ACC112 (cell line): ENCODE measurements around the gene RGS9.

Experiments used
- H2AFZ ChIP-seq: fragments of 200-600 bp; sonication (generic); one replicate; pipeline ENCODE4 v1.6.0; 2017; ENCODE audit warnings: antibody characterized with exemption, low read length; ENCODE audit not compliant: unreplicated experiment
- H3K27ac ChIP-seq: fragments of 200-600 bp; sonication (generic); 2 replicates; pipeline ENCODE4 v1.5.1; 2014; ENCODE audit warnings: low read depth, mild to moderate bottlenecking, antibody characterized with exemption, low read length, moderate library complexity
- H3K27me3 ChIP-seq: fragments of 200-600 bp; sonication (generic); 2 replicates; pipeline ENCODE4 v1.6.1; 2014; ENCODE audit warnings: mild to moderate bottlenecking, antibody characterized with exemption, low read length, moderate library complexity, mixed read lengths; ENCODE audit not compliant: insufficient read depth
- H3K36me3 ChIP-seq: fragments of 200-600 bp; sonication (generic); 2 replicates; pipeline ENCODE4 v1.6.1; 2016; ENCODE audit warnings: mild to moderate bottlenecking, antibody characterized with exemption, low read length, moderate library complexity, mixed read lengths; ENCODE audit not compliant: insufficient read depth
- H3K4me1 ChIP-seq: fragments of 200-600 bp; sonication (generic); one replicate; pipeline ENCODE4 v1.6.1; 2016; ENCODE audit warnings: low read length, mixed read lengths; ENCODE audit not compliant: insufficient read depth, unreplicated experiment, control insufficient read depth
- H3K4me3 ChIP-seq: fragments of 200-600 bp; sonication (generic); 2 replicates; pipeline ENCODE4 v1.5.1; 2014; ENCODE audit warnings: mild to moderate bottlenecking, low read depth, low read length
- H3K79me2 ChIP-seq: fragments of 200-600 bp; sonication (generic); one replicate; pipeline ENCODE4 v1.6.0; 2016; ENCODE audit warnings: low read length; ENCODE audit not compliant: control insufficient read depth, unreplicated experiment, insufficient read depth

The RGS9 gene

GRCh38 chr17:65231086-65231485 lies 93.9 kb downstream of the RGS9 start:
- H3K27me3 ChIP-seq: no peaks in the 10 kb centered on the region
- peaks cover 11% of the 10 kb centered on the region for H3K4me1 ChIP-seq
- H3K36me3 ChIP-seq: no peaks in the 10 kb centered on the region
- no peak overlapping the region for H3K4me3 ChIP-seq
- H3K27ac ChIP-seq: no peak overlapping the region
- no peak overlapping the region for H2AFZ ChIP-seq
- H3K79me2 ChIP-seq: no peaks in the 10 kb centered on the region

GRCh38 chr17:65231662-65232335 lies 94.6 kb downstream of the RGS9 start:
- Histone ChIP-seq H3K79me2 (no peaks in the 10 kb centered on the region), H3K27ac (no peak overlapping the region), H2AFZ (no peak overlapping the region), H3K36me3 (no peaks in the 10 kb centered on the region), H3K27me3 (no peaks in the 10 kb centered on the region), H3K4me3 (no peak overlapping the region), H3K4me1 (peaks cover 11% of the 10 kb centered on the region)

GRCh38 chr17:65235284-65235683 lies 98.1 kb downstream of the RGS9 start:
- Histone ChIP-seq H3K27ac (no peak overlapping the region), H3K79me2 (no peaks in the 10 kb centered on the region), H3K4me3 (no peak overlapping the region), H3K36me3 (no peaks in the 10 kb centered on the region), H3K4me1 (no peaks in the 10 kb centered on the region), H3K27me3 (no peaks in the 10 kb centered on the region), H2AFZ (no peak overlapping the region)

GRCh38 chr17:65236321-65236720 lies 99.2 kb downstream of the RGS9 start:
- Histone ChIP-seq H3K79me2 (no peaks in the 10 kb centered on the region), H3K4me3 (no peak overlapping the region), H2AFZ (no peak overlapping the region), H3K27ac (no peak overlapping the region), H3K4me1 (no peaks in the 10 kb centered on the region), H3K27me3 (no peaks in the 10 kb centered on the region), H3K36me3 (no peaks in the 10 kb centered on the region)

GRCh38 chr17:65243838-65244625 lies 106.9 kb downstream of the RGS9 start:
- Histone ChIP-seq H3K4me1 (peaks cover 8% of the 10 kb centered on the region), H3K79me2 (no peaks in the 10 kb centered on the region), H3K36me3 (no peaks in the 10 kb centered on the region), H2AFZ (no peak overlapping the region), H3K27ac (no peak overlapping the region), H3K27me3 (peaks cover under 1% of the 10 kb centered on the region; the same call in 1 of the 2 replicates), H3K4me3 (no peak overlapping the region)

- H2AFZ ChIP-seq: no peak overlapping the region
- H3K27me3 ChIP-seq: peaks cover 19% of the 10 kb centered on the region
- H3K79me2 ChIP-seq: no peaks in the 10 kb centered on the region
- no peak overlapping the region for H3K27ac ChIP-seq
- H3K4me3 ChIP-seq: no peak overlapping the region
- H3K36me3 ChIP-seq: no peaks in the 10 kb centered on the region
- peaks cover 8% of the 10 kb centered on the region for H3K4me1 ChIP-seq
These were observed 109.1 kb downstream of the RGS9 start for GRCh38 chr17:65246252-65246651.

- no peaks in the 10 kb centered on the region for H3K36me3 ChIP-seq
- H2AFZ ChIP-seq: no peak overlapping the region
- H3K79me2 ChIP-seq: no peaks in the 10 kb centered on the region
- H3K27ac ChIP-seq: no peak overlapping the region
- H3K27me3 ChIP-seq: peaks cover 53% of the 10 kb centered on the region
- H3K4me3 ChIP-seq: no peak overlapping the region
- H3K4me1 ChIP-seq: no peaks in the 10 kb centered on the region
These were observed 112.6 kb downstream of the RGS9 start for GRCh38 chr17:65249774-65250173.

GRCh38 chr17:65254166-65254565 lies 117.0 kb downstream of the RGS9 start:
- Histone ChIP-seq H3K4me3 (no peak overlapping the region), H2AFZ (no peak overlapping the region), H3K36me3 (no peaks in the 10 kb centered on the region)

GRCh38 chr17:65259281-65259680 lies 122.1 kb downstream of the RGS9 start:
- H3K27me3 ChIP-seq: peaks cover 5% of the 10 kb centered on the region; the same call in 1 of the 2 replicates
- H3K4me1 ChIP-seq: peaks cover 12% of the 10 kb centered on the region
- no peak overlapping the region for H3K27ac ChIP-seq
- H3K4me3 ChIP-seq: no peak overlapping the region
- no peak overlapping the region for H2AFZ ChIP-seq
- no peaks in the 10 kb centered on the region for H3K36me3 ChIP-seq
- no peaks in the 10 kb centered on the region for H3K79me2 ChIP-seq

More at GRCh38 chr17:65254166-65254565, 117.0 kb downstream of the RGS9 start:
- H3K4me1 ChIP-seq: no peaks in the 10 kb centered on the region
- no peaks in the 10 kb centered on the region for H3K79me2 ChIP-seq
- peaks cover 51% of the 10 kb centered on the region for H3K27me3 ChIP-seq
- no peak overlapping the region for H3K27ac ChIP-seq

GRCh38 chr17:65259696-65260485 lies 122.7 kb downstream of the RGS9 start:
- Histone ChIP-seq H3K79me2 (no peaks in the 10 kb centered on the region), H3K4me3 (no peak overlapping the region), H3K36me3 (no peaks in the 10 kb centered on the region), H3K27me3 (no peaks in the 10 kb centered on the region), H3K27ac (no peak overlapping the region), H3K4me1 (peaks cover 12% of the 10 kb centered on the region), H2AFZ (no peak overlapping the region)
